HG03039 (cell line): ENCODE measurements around the gene ADIRF.
"Not testable (repeated sequence)": the region's sequence is repeated elsewhere in the genome, so short reads cannot be mapped to it uniquely, and the experiment has no call there.

Source experiments
- ATAC-seq: cut with Tn5 transposase; IDR thresholded peaks from one replicate; pipeline ENCODE4 v1.9.1; 2021; ENCODE audit warnings: mild to moderate bottlenecking, moderate library complexity; ENCODE audit not compliant: unreplicated experiment

The ADIRF gene

DNA sequence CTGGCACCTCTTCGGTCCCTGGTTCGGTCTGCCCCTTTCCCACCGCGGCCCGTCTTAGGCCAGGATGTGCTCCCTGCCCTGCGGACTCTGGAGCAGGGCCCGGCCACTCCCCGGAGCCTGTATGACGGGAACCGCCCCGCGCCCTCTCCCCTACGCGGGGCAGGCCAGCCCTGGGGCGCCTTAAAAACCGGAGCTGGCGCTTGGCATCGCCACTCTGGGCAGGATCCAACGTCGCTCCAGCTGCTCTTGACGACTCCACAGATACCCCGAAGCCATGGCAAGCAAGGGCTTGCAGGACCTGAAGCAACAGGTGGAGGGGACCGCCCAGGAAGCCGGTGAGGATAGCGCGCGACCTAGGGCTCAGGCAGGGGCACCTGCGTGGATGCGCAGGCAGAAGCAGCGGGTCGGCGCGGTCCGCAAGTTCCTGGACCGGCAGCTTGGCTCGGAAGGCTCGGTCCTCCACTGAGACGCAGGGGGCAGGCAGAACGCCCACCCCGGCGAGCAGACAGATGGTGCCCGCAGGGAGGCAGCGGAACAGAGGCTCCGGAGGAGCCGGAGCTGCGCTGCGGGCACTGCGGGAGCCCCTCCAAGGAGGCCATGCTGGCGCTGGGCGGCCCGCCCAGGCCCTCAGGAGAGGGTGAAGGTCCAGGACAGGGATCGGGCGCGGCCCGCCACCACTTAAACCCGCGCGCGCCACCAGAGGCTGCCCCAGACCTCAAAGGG lies at the start of gene ADIRF:
Gene ADIRF (plus strand): TSS at position 212 of the 723 bp plus-strand sequence. CDS start 63 bp downstream, at position 275.
- no peak for ATAC-seq

DNA sequence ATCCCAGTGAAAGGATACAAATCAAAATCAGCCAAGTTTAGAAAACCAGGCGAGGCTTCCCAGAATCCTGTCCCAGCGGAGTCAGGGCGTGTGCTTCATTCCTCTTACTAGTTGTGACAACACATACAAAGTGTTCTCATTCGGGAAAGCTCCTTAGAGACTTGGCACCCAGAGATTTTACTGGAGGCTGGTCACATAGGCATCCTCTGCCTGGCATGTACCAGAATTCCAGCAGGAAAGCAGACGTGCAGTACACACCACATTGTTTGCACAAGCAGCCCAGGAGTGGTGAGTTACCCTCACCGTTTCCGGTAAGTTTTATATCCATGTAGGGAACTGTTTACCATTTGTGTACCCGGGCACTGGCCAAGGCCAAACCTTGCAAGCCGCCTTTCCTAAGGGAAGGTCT lies 45.7 kb upstream of the ADIRF start:
- no peak for ATAC-seq

DNA sequence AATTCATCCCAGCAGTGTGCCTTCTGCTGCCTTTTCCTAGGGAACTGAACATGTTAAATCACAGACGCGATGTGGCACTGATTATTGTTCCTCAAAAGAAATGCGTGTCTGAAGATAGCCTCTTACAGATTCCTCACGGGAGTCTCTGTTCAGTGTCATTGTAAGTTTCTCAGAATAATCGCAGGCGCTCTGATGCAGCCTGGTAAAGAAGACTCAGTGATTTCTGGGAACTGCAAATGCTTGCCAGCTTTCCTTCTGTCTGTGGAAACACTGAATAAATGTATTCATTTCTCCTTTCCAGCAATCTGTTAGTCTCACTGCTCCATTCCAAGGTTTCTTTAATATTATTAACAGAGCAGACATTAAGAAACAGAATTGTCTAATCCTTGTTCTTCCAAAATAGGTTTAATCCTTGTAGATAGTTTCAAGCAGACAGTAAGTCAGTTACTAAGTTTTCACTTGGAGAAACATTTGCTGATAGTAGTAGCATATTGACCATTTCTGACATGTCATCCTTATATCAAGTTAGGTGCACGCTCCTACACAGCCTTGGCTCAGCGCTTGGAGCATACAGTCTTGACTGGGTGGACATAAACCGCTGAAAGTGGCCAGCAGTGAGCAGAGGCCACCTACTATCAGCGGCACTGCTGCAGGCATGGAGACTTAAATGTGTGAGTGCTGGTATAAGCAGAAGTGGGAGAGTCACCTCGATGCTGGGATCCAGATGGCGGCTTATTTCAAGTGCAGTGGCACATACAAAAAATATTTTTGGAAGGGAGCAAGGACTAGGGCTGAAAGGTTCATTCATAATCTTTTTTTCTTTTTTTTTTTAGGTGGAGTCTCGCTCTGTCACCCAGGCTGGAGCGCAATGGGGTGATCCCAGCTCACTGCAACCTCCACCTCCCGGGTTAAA lies 38.6 kb upstream of the ADIRF start:
- ATAC-seq = no peak

DNA sequence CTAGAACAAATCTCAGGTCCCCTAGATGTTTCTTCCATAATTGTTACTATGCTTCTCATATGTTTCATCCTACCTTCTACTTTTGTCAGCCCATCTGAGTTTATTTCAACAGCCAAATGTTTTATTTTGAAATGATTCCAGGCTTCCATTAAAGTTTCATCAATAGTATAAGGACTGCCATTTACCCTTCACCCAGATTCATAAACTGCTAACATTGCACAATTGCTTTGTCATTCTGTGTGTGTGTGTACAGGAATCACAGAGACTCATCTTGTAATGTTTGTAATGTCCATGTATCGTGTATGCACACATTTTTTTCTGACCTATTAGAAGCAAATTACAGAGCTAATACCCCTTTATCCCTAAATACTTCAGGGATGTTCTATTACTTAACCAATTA lies 36.4 kb upstream of the ADIRF start:
- no peak for ATAC-seq

DNA sequence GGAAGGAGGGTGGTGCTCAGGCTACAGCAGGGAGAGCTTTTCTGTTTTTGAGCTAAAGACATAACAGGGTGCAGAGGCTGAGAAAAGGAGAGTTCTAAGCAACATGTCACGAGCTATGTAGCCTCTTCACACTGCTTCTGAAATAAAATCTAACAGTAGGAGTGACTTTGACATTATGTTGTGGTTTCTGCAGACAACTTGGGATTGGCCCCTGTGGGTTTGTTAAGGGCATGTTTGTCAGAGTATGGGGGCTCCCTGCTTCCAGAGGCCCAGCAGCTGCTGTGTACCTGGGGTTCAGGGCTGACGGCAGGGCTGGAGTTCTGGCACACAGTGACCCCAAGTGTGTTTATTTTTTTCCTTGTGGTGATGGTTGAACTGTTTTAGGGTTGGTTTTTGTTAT lies 35.6 kb upstream of the ADIRF start:
- no peak for ATAC-seq

DNA sequence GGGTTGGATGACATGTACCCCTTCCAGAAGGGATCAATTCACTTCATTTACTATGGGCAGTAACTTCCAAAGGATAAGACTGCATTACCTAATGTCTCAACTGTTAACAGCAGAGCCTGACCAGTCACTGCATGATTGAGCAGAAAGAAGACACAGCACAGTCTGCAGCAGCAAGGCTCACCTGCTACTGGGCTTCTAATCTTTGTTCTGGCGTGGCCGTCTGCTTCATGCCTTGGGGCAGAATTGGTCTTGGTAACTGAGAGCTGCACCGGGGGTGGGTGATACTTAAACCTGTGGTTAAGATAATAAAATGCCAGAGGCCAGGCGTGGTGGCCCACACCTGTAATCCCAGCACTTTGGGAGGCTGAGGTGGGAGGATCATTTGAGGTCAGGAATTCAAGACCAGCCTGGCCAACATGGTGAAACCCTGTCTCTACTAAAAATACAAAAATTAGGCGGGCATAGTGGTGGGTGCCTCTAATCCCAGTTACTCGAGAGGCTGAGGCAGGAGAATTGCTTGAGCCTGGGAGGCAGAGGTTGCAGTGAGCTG lies 34.0 kb upstream of the ADIRF start:
- not testable (repeated sequence) for ATAC-seq

DNA sequence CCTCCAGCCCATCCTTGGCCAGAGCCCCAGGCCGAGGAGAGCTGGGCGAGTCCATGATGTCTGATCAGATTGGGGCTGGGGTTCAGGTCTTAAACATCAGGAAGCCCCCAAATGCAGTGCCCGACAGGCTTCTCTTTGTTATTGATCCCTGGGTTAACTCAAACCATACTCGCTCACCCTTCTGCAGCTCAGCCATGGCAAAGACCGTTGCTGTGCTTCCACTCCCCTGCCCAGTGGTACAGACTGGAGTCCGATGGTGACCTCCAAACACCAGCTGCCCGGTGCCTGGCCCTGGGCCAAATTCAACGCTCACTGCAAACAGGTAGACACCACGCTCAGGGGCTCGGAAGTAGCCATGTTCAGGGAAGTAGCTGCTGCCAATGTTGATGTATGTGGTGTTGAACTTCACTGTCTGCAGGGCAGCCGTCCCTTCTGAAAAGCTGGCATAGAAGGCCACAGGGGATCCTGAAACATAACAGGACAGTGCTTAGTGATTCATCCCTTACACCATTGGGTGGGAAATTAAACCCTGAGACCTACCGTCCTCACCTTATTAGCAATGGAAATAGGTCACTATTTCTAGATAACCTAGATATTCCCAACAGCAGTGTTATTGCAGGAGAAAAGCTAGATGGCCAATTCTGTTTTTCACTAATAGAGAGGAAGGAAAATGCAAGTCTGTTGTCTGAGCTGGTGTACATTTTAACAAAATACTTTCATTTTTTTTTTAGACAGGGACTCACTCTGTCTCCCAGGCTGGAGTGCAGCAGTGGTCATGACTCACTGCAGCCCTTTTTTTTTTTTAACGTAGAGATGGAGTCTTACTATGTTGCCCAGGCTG lies 31.4 kb upstream of the ADIRF start:
- ATAC-seq = no peak

DNA sequence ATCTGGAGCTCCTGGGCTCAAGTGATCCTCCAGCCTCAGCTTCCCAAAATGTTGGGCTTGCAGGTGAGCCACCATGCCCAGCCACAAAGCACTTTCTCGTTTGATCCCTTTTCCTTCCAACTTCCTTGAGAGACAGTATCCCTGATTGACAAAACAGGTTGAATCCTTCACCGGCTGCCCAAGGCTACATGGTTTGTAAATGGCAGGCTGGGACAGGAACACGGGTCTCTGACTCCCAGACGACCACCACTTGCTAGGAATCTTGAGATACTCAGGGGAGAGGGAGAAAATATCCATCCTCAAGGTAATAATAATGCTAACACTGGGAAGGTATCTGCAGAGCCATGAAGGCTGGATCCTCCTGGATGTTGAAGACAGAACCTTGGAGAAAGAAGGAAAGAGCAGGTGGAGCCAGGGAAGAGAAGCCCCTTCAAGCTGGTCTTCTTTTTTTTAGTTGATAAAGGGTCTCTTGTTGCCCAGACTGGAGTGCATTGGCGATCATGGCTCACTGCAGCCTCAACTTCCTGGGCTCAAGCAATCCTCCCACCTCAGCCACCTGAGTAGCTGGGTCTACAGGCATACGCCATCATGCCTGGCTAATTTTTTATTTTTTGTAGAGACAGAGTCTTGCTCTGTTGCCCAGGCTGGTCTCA lies 30.7 kb upstream of the ADIRF start:
- ATAC-seq = no peak

DNA sequence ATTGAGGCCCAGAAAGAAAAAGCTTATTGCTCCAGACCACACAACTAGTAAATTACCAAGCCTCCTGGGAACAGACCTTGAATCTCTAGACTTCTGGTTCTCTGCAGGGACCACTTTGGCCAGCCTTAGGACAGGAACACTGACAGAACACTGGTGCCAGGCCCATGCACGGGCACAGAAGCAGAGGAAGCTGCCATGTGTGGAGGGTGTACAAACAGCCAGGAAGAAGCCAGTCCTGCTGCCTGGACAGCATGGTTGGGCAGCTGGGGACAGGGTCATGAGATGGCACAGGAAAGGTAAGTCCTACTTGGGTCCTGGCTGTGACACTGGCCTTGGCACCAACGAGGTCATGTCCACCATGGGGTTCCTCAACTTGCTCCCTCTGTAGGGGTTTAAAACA lies 30.0 kb upstream of the ADIRF start:
- ATAC-seq = no peak

DNA sequence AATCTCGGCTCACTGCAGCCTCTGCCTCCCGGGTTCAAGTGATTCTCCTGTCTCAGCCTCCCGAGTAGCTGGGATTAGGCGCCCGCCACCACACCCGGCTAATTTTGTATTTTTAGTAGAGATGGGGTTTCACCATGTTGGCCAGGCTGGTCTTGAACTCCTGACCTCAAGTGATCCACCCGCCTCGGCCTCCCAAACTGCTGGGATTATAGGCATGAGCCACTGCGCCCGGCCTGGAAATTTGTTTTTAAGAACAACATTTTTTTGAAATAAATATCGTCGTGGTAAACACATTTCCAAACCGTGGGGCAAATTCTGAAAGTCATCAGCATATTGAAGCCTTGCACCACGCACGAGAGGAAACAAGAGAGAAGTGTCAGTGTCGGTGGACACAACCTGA lies 28.2 kb upstream of the ADIRF start:
- not testable (repeated sequence) for ATAC-seq

DNA sequence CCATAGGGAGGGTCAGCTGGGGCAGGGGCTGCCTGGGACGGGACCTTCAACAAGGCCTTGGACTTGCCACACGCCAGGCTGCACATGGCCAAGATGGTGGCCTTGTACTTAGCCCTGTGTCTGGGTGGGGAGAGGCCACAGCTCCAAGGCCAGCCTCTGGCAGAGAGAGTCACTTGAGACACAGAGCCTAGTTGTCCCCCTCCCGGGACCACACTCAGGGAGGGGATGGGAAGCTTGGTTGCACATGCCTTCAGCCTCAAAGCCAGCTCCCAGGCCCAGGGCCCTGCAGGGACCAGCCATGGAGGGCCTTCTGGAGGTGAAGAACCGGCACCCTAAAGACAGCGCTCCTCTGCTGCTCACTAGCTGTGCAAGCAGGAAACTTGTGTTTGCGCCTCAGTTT lies 27.6 kb upstream of the ADIRF start:
- ATAC-seq = no peak

DNA sequence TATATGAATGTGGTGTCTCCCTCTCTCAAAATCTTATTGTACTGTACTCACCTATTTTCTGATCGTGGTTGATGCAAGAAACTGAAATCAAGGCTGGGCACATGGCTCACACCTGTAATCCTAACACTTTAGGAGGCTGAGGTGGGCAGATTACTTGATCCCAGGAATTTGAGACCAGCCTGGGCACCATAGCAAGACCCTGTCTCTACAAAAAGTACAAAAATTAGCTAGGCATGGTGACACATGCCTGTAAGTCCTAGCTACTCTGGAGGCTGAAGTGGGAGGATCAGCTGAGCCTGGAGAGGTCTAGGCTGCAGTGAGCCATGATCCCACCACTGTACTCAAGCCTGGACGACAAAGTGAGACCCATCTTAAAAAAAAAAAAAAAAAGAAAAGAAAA lies 26.9 kb upstream of the ADIRF start:
- no peak for ATAC-seq

DNA sequence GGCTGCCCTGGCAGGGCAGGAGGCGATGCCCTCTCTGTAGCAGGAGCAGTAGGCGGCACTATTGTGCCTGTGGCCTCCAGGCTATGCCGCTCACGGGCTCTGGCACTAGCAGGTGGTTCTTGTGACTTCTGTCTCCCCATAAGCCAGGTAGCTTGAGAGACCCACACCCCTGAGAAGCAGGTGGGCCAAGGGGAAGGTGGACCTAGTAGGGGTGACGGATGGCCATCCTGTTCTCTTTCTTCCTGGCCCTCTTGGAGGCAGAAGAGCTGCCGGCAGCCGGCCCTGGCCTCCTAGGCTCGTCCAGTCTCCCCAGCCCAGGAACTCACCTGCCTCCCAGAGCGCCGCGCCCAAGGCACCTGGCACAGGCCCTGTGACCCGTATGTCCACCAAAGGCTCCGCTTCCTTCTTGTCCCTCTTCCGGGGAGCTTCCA lies 26.3 kb upstream of the ADIRF start:
- no peak for ATAC-seq

DNA sequence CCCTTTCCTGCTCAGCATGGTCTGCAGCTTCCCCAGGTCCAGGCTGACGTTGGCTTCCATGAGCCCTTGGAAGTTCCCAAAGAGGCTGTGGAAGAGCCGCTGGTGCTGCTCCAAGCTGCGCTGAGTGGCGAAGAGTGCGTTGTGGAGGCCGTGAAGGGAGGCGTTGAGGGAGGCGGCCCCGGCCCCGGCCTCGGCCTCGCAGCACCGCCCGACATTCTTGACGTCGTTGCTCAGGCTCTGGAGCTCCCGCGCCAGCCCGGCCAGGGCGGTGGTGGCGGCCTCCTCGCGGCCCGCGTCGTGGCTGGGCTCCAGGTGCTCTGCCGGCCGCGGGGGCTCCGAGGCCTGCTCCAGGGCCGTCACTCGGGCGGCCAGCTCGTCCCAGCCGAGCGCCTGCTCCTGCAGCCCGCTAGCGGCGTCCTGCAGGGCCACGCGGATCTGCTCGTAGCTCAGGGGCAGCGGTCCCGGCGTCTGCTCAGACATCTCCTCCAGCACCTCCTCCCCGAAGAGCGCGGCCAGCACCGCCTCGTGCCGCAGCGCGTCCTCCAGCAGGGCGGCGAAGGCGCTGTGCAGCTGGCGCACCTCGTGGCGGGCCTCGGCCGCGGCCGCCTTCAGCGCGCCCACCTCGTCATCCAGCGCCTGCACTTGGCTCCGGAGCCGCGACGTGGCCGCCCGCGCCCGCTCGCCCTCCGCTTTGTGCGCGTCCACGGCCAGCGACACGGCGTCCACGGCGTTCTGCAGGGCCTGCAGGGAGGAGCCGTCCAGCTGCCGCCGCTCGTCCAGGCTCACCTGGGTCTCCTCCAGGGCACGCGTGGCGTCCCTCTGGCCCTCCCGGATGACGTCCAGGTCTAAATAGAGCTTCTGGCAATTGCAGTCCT lies 25.6 kb upstream of the ADIRF start:
- no peak for ATAC-seq

DNA sequence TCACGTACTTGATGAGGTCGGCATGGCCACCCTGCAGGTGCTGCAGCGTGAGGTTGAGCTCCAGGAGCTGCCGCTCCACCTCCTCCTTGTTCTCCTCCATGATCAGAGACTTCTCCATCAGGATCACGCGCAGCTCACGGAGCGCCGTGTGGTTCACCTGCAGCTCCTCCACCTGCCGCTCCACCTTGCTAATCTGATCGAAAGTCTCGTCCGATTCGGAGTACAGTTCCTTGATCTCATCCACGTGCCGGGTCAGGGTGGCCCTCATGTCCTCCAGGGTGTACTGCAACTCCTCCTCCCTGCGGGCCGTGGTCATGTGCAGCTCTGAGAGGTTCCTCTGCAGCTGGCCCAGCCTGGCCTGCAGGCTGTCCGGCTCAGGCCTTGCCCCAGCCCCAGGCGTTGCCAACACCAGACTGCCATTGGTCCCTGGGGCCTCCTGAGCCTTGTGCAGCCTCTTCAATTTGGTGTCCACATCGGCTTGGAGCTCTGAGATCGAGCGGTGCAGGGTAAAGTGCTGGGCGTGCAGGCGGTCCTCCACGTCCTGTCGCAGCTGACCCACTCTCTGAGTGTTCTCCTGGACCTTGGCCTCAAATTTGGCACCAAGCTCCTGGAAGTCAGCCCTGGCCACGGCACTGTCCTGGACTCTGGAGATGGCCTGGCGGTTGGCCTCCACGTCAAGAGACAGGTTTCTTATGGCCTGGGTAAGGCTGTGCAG lies 24.8 kb upstream of the ADIRF start:
- ATAC-seq = no peak

DNA sequence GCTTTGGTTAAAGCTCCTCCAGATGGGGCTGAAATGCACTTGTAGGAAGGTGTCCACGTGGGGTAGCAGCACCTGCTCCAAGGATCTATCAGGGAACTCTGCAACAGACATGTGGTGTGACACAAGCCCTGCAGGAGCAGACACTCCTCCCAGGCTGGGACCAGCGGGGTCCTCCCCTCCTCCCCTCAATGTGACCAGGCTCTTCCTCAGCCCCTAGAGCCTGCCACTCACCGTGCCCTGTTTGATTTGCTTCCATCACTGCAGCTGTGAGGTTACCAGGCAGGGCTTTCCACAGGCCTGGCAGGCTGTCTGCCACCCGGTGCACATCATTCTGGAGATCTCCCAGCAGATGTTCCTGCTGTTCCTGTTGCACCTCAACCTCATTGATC lies 24.3 kb upstream of the ADIRF start:
- ATAC-seq = no peak

DNA sequence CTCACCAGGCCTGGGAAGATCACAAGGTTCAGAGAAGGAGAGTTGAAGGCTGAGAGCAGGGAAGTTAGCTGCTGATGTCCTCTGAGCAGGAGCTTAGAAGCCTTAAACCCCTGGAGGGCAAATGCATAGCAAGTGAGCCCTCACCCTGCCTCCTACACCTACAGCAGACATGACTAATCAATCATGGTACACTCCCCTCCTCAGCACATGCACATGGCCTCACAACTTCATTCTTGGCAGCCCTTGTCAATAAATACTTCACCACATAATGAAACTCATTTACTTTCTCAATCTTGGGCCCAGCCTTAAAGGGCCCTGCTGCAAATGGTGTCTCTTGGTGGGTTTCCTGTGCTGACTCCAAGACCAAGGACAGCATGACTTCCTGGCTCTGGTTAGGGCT lies 23.8 kb upstream of the ADIRF start:
- ATAC-seq = no peak

DNA sequence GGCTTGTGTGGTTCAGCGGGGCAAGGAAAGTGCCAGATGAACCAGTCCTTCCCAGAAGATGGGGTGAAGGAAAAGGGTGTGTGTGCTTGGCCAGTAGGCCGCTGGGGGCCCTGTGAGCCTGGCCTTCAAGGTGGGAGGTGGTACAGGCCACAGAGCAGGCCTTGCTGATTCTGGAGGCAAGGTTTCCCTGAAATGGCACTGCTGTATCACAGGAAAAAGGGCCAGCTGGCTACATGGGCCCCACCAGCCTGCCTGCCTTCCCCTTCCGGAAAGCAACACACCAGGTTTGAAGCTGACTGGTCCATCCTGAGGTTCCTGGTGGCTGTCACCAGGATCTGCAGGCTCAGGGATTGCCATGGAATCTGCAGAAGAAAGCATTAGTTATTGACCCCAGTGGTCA lies 23.4 kb upstream of the ADIRF start:
- no peak for ATAC-seq
